GM12878 (cell line): ENCODE data around the gene EPS8. TPM values are rescaled to one million over a fixed set of nuclear protein-coding genes. Genes with fewer than 3 reads are reported as not detected.

Experiments used
- ATAC-seq: fragments of 200-7000 bp; cut with Tn5 transposase; 3 replicates; pipeline ENCODE4 v1.9.1; 2020; ENCODE audit warnings: mild to moderate bottlenecking, moderate library complexity
- BruUV-seq: library from RNA; stranded (reverse); fragments of 400-500 nt; replicated peaks from 2 replicates; lab custom pipeline; 2021; lab: Mats Ljungman, UMichigan
- CTCF ChIA-PET: fragments of 300-600 bp; sonication (Branson Sonifier 250); formaldehyde crosslinking; extraction: SDS; loops from one replicate; lab custom pipeline; 2021; ENCODE audit warnings: inconsistent platforms; lab: Yijun Ruan, JAX
- POLR2A ChIA-PET: fragments of 350-600 bp; formaldehyde crosslinking; extraction: SDS; loops from one replicate; lab custom pipeline; 2021; ENCODE audit warnings: inconsistent platforms; lab: Charles Lee
- RAD21 ChIA-PET: fragments of 300-600 bp; sonication (Branson Sonifier 250); formaldehyde crosslinking; loops from one replicate; lab custom pipeline; 2023; ENCODE audit warnings: antibody characterized with exemption; ENCODE audit not compliant: unreplicated experiment; lab: Charles Lee
- SMC1A ChIA-PET: fragments of 300-600 bp; sonication (Branson Sonifier 250); formaldehyde crosslinking; loops from one replicate; lab custom pipeline; 2023; ENCODE audit not compliant: unreplicated experiment, uncharacterized antibody; lab: Charles Lee
- DNase-seq: peaks from one replicate; pipeline ENCODE4 v3.0.0-alpha.2; 2011; ENCODE audit warnings: low read depth, low spot score
- FAIRE-seq: peaks from 3 replicates; lab custom pipeline; 2011; peaks lifted over from hg19 to GRCh38; lab: Jason Lieb, UNC
- H2AFZ ChIP-seq: 2 replicates; pipeline ENCODE4 v1.6.0; 2011; ENCODE audit warnings: low read depth, low read length, control low read depth; ENCODE audit not compliant: control insufficient read depth
- H3K27ac ChIP-seq: 2 replicates; pipeline ENCODE4 v1.5.1; 2011; ENCODE audit warnings: control low read depth; ENCODE audit not compliant: control insufficient read depth, insufficient read depth
- H3K27me3 ChIP-seq, 2 experiments: replicated peaks in 1 of 2; 2 replicates each; pipeline versions ENCODE4 v1.6.0 to v1.6.1; 2011; ENCODE audit warnings: low read length in 1 of 2; ENCODE audit not compliant: control insufficient read depth in 2 of 2, insufficient read depth in 2 of 2
- H3K36me3 ChIP-seq, 2 experiments: 2 replicates each; pipeline ENCODE4 v1.5.1; 2011; ENCODE audit warnings: low read length in 1 of 2; ENCODE audit not compliant: control insufficient read depth in 2 of 2, insufficient read depth in 2 of 2
- H3K4me1 ChIP-seq: 2 replicates; pipeline ENCODE4 v1.6.1; 2011; ENCODE audit warnings: mild to moderate bottlenecking, low read length, moderate library complexity, mixed read lengths; ENCODE audit not compliant: control insufficient read depth, insufficient read depth
- H3K4me2 ChIP-seq: 2 replicates; pipeline ENCODE4 v1.6.0; 2011; ENCODE audit warnings: control low read depth; ENCODE audit not compliant: control insufficient read depth, insufficient read depth
- H3K4me3 ChIP-seq: fragments of 200-600 bp; sonication (generic); 2 replicates; pipeline ENCODE4 v1.5.1; 2016
- H3K79me2 ChIP-seq: 2 replicates; pipeline ENCODE4 v1.6.0; 2011; ENCODE audit warnings: low read length; ENCODE audit not compliant: control insufficient read depth, insufficient read depth
- H3K9ac ChIP-seq: 2 replicates; pipeline ENCODE4 v1.8.0; 2011; ENCODE audit warnings: low read length, control low read depth, mixed read lengths; ENCODE audit not compliant: control insufficient read depth, insufficient read depth
- H3K9me3 ChIP-seq: replicated peaks from 3 replicates; pipeline ENCODE4 v1.5.1; 2011; ENCODE audit warnings: mild to moderate bottlenecking, low read length; ENCODE audit not compliant: control insufficient read depth, insufficient read depth
- H4K20me1 ChIP-seq: 2 replicates; pipeline ENCODE4 v1.6.0; 2011; ENCODE audit not compliant: control insufficient read depth, insufficient read depth
- ATF2 ChIP-seq: IDR thresholded peaks from 2 replicates; pipeline ENCODE4 v1.6.1; 2012; ENCODE audit warnings: low read length, inconsistent platforms
- GABPA ChIP-seq: IDR thresholded peaks from 2 replicates; pipeline ENCODE4 v1.6.1; 2014; ENCODE audit warnings: antibody characterized with exemption, low read depth, mild to moderate bottlenecking, inconsistent platforms
- IKZF1 ChIP-seq: fragments of 450-650 bp; conservative IDR thresholded peaks from 2 replicates; pipeline ENCODE4 v1.6.1; 2017; ENCODE audit warnings: antibody characterized with exemption, mild to moderate bottlenecking
- SIX5 ChIP-seq: IDR thresholded peaks from 2 replicates; pipeline ENCODE4 v1.6.1; 2011; ENCODE audit warnings: mild to moderate bottlenecking, low read depth, low read length, moderate library complexity; ENCODE audit not compliant: severe bottlenecking
- SREBF1 ChIP-seq: IDR thresholded peaks from 2 replicates; pipeline ENCODE4 v1.6.1; 2012; ENCODE audit warnings: mild to moderate bottlenecking, low read length
- WGBS: methylation state at CpG from one replicate; pipeline ENCODE4 v1.1.6; 2016; ENCODE audit warnings: low lambda C conversion rate; ENCODE audit not compliant: insufficient replicate concordance, insufficient coverage; ENCODE audit errors: missing lambda C conversion rate; 5-methylcytosine and 5-hydroxymethylcytosine counted together
- in situ Hi-C: fragments of 300-500 bp; cut with MboI; formaldehyde crosslinking; loops from 9 replicates; pipeline ENCODE4 v1.14.3; 2018; ENCODE audit warnings: mixed read lengths
- intact Hi-C: fragments of 100-400 bp; cut with micrococcal nuclease; formaldehyde crosslinking; loops from one replicate; pipeline ENCODE4 v1.14.2; 2022; ENCODE audit not compliant: unreplicated experiment
- polyA plus RNA-seq, 11 experiments: library from polyadenylated mRNA; depleted of rRNA in 4 of 11; unstranded in 6 of 11; stranded (reverse) in 5 of 11; fragments of >200 nt; fragmentation: Nextera tagmentation in 4 of 11; fragmentation: Illumina TruSeq in 1 of 11; extraction: Ambion mirVana in 4 of 11; extraction: Trizol in 1 of 11; gene quantifications; 1 replicate in 1 of 11; 2 replicates in 10 of 11; pipeline versions ENCODE4 v1.2.1 to v1.2.3, GENCODE V29; 2011 to 2016; ENCODE audit warnings: inconsistent platforms in 2 of 11, missing spikeins in 2 of 11, low read depth in 1 of 11
- total RNA-seq, 4 experiments: library from RNA; depleted of rRNA in 3 of 4; stranded (reverse); fragments of >200 nt in 3 of 4; fragmentation: Illumina TruSeq in 1 of 4; extraction: Trizol in 1 of 4; gene quantifications; 2 replicates each; pipeline versions ENCODE4 v1.2.1 to v1.2.3, GENCODE V29; 2013 to 2021

Gene EPS8
- total and polyA plus RNA-seq, 10 of the 15 experiments (the other 5 are each of a cell fraction or from before 2014, with no cell fraction given) = 1.3 to 127 (median 3.4) TPM

GRCh38 chr12:15600223-15600935 is 188.8 kb downstream of the EPS8 start:
- DNase-seq (no peak), ATAC-seq (no peak), FAIRE-seq (no peak)
- Histone ChIP-seq H3K4me2 (no peak overlapping the region), H3K4me3 (no peak overlapping the region), H4K20me1 (no peaks in the 10 kb centered on the region), H3K9ac (no peak overlapping the region), H3K4me1 (no peaks in the 10 kb centered on the region), H3K79me2 (no peaks in the 10 kb centered on the region), H3K27me3 (no peaks in the 10 kb centered on the region; a peak in 1 of 4 replicates), H3K36me3 (no peaks in the 10 kb centered on the region), H3K9me3 (no peaks in the 10 kb centered on the region), H2AFZ (no peak overlapping the region), H3K27ac (no peak overlapping the region)
- CTCF ChIA-PET = no interaction called here
- RAD21 ChIA-PET = no interaction called here
- TF ChIP-seq SREBF1 = no peak
- peak; percentile 29; the same call in 1 of the 2 replicates for TF ChIP-seq IKZF1
- TF ChIP-seq ATF2 = no peak
- TF ChIP-seq GABPA = no peak
- no peak for TF ChIP-seq SIX5
- intact Hi-C loops = no loop called here
- SMC1A ChIA-PET = no interaction called here
- in situ Hi-C loops = no loop called here
- WGBS = 67% methylated on average over 7 of the region's 7 CpGs
- POLR2A ChIA-PET = no interaction called here
- no TSS peak for BruUV-seq
